Heart left ventricle (tissue), 13 donors: ENCODE data around the gene IBTK.

Experiments used
- CTCF ChIP-seq, 12 donors: fragments of 200-600 bp; sonication (generic) in 4 of 12; IDR thresholded peaks; one replicate each; pipeline versions ENCODE4 v1.5.0 to v1.8.0; 2018 to 2022; ENCODE audit warnings: antibody characterized with exemption in 12 of 12, mild to moderate bottlenecking in 5 of 12
- POLR2A ChIP-seq, 2 donors: fragments of 450-650 bp; IDR thresholded peaks; one replicate each; pipeline ENCODE4 v1.6.1; 2017; ENCODE audit warnings: antibody characterized with exemption in 2 of 2, mild to moderate bottlenecking in 2 of 2, moderate library complexity in 2 of 2
- donor health status: ischemic (EF 13 %, LVEDD 7.1; RV severe dilation, severe dysfunction).
- donor health status: DM: no; HTN: yes; CAD: no.
- donor health status: DM: no; HTN: no; CAD: no.
- donor health status: ischemic (EF 25% LVEDD 6.9; RV normal size, moderate dysfunction).
- donor health status: ischemic (EF 25% LVEDD 5.7; RV mildly dilated, moderate dysfunction).
- donor health status: ischemic (EF 35%, LVEDD 5.7; RV mildly dilated, moderate dysfunction).
- donor health status: nonischemic (EF 11% LVEDD 7.7; RV severe dilation, severe dysfunction).
- donor health status: DM: yes; HTN: yes; CAD: no.
- donor health status: PGD.
- donor health status: ischemic (EF 29% LVEDD 5.4; RV normal size, mild dysfunction).
- donor health status: nonischemic (EF 23%, LVEDD 6.1; RV moderate dilation, normal function).

GRCh38 chr6:82205930-82206392 is 41.6 kb downstream of the IBTK start:
- no peak for TF ChIP-seq POLR2A (IDR thresholded peaks at IDR 0.05)
- no peak for TF ChIP-seq CTCF (IDR thresholded peaks at IDR 0.05)
